ENCODE data around the gene GFOD1. TPM values are rescaled to one million over a fixed set of nuclear protein-coding genes. Genes with fewer than 3 reads are reported as not detected.

The GFOD1 gene
- total RNA-seq, 2 donors from 2014 or later, result 10.0 to 12.2 TPM

- no peak for DNase-seq (ENCODE audit: low spot score)
- TF ChIP-seq POLR2AphosphoS5 (IDR thresholded peaks at IDR 0.05), result no peak
- WGBS, result 82% methylated on average over 6 of the region's 6 CpGs
- no peaks in the 10 kb centered on the region for H3K4me1 ChIP-seq (replicated peaks)
- no peaks in the 10 kb centered on the region for H3K9me3 ChIP-seq
- no peak overlapping the region for H3K27ac ChIP-seq
- H3K36me3 ChIP-seq, result no peaks in the 10 kb centered on the region
- intact Hi-C loops (cut with DNase I), result no loop called here
- H3K4me3 ChIP-seq, result no peak overlapping the region
- H3K27me3 ChIP-seq (replicated peaks; ENCODE audit: insufficient read depth), result no peaks in the 10 kb centered on the region
Observed at GRCh38 chr6:13360671-13361540, 126.5 kb downstream of the GFOD1 start.

GRCh38 chr6:13359287-13359686 is 128.1 kb downstream of the GFOD1 start:
- no peak for TF ChIP-seq POLR2A (IDR thresholded peaks at IDR 0.05)
- TF ChIP-seq CTCF (IDR thresholded peaks at IDR 0.05), result no peak
- no peak for TF ChIP-seq POLR2AphosphoS5 (IDR thresholded peaks at IDR 0.05)
- intact Hi-C loops (cut with DNase I), result no loop called here
- 92% methylated on average over 6 of the region's 6 CpGs for WGBS
- Histone ChIP-seq H3K9me3 (no peaks in the 10 kb centered on the region), H3K4me1 (replicated peaks) (no peaks in the 10 kb centered on the region), H3K4me3 (no peak overlapping the region), H3K27me3 (replicated peaks; ENCODE audit: insufficient read depth) (no peaks in the 10 kb centered on the region), H3K36me3 (no peaks in the 10 kb centered on the region), H3K27ac (no peak overlapping the region)
- no peak for DNase-seq (ENCODE audit: low spot score)

GRCh38 chr6:13358511-13358910 is 128.9 kb downstream of the GFOD1 start:
- DNase-seq (ENCODE audit: low spot score), result no peak
- no peaks in the 10 kb centered on the region for H3K36me3 ChIP-seq
- H3K9me3 ChIP-seq, result no peaks in the 10 kb centered on the region
- H3K4me3 ChIP-seq, result no peak overlapping the region
- no peaks in the 10 kb centered on the region for H3K27me3 ChIP-seq (replicated peaks; ENCODE audit: insufficient read depth)
- no peak overlapping the region for H3K27ac ChIP-seq
- 93% methylated on average over 2 of the region's 2 CpGs for WGBS
- no peak for TF ChIP-seq CTCF (IDR thresholded peaks at IDR 0.05)
- H3K4me1 ChIP-seq (replicated peaks), result no peaks in the 10 kb centered on the region
- intact Hi-C loops (cut with DNase I), result no loop called here

GRCh38 chr6:13357551-13358075 is 129.8 kb downstream of the GFOD1 start:
- no peaks in the 10 kb centered on the region for H3K4me1 ChIP-seq (replicated peaks)
- H3K27me3 ChIP-seq (replicated peaks; ENCODE audit: insufficient read depth), result no peaks in the 10 kb centered on the region
- DNase-seq (ENCODE audit: low spot score), result no peak
- H3K27ac ChIP-seq, result no peak overlapping the region
- no peaks in the 10 kb centered on the region for H3K36me3 ChIP-seq
- WGBS, result 93% methylated on average over 14 of the region's 14 CpGs
- no peak for TF ChIP-seq CTCF (IDR thresholded peaks at IDR 0.05)
- TF ChIP-seq POLR2A (IDR thresholded peaks at IDR 0.05), result no peak
- no peak for TF ChIP-seq POLR2AphosphoS5 (IDR thresholded peaks at IDR 0.05)
- intact Hi-C loops (cut with DNase I), result no loop called here
- H3K4me3 ChIP-seq, result no peak overlapping the region
- no peaks in the 10 kb centered on the region for H3K9me3 ChIP-seq

GRCh38 chr6:13355999-13356785 is 131.2 kb downstream of the GFOD1 start:
- H3K27ac ChIP-seq, result no peak overlapping the region
- H3K4me1 ChIP-seq (replicated peaks), result no peaks in the 10 kb centered on the region
- 60% methylated on average over 6 of the region's 6 CpGs for WGBS
- no peaks in the 10 kb centered on the region for H3K27me3 ChIP-seq (replicated peaks; ENCODE audit: insufficient read depth)
- TF ChIP-seq POLR2AphosphoS5 (IDR thresholded peaks at IDR 0.05) (no peak), POLR2A (IDR thresholded peaks at IDR 0.05) (no peak), CTCF (IDR thresholded peaks at IDR 0.05) (no peak)
- no peaks in the 10 kb centered on the region for H3K9me3 ChIP-seq
- intact Hi-C loops (cut with DNase I), result no loop called here
- no peak overlapping the region for H3K4me3 ChIP-seq
- no peak for DNase-seq (ENCODE audit: low spot score)
- H3K36me3 ChIP-seq, result no peaks in the 10 kb centered on the region
